Gastrocnemius medialis (tissue), 4 donors: Measurements from ENCODE around the gene TMBIM1.

Source experiments
- POLR2A ChIP-seq, 2 donors: fragments of 450-650 bp; IDR thresholded peaks; one replicate each; pipeline ENCODE4 v1.6.1; 2017; ENCODE audit warnings: antibody characterized with exemption in 2 of 2, mild to moderate bottlenecking in 2 of 2, moderate library complexity in 2 of 2
- TF ChIP-seq, protein P1 (sequence below), 5 experiments: fragments of 450-650 bp in 3 of 5; fragments of 200-600 bp in 2 of 5; sonication (generic) in 2 of 5; IDR thresholded peaks in 4 of 5; conservative IDR thresholded peaks in 1 of 5; 1 replicate in 4 of 5; 2 replicates in 1 of 5; pipeline ENCODE4 v1.5.1; 2016 to 2019; ENCODE audit warnings: antibody characterized with exemption in 5 of 5, mild to moderate bottlenecking in 3 of 5, moderate library complexity in 3 of 5

- TF ChIP-seq POLR2A (IDR thresholded peaks at IDR 0.05) = no peak
- TF ChIP-seq, protein P1, sequence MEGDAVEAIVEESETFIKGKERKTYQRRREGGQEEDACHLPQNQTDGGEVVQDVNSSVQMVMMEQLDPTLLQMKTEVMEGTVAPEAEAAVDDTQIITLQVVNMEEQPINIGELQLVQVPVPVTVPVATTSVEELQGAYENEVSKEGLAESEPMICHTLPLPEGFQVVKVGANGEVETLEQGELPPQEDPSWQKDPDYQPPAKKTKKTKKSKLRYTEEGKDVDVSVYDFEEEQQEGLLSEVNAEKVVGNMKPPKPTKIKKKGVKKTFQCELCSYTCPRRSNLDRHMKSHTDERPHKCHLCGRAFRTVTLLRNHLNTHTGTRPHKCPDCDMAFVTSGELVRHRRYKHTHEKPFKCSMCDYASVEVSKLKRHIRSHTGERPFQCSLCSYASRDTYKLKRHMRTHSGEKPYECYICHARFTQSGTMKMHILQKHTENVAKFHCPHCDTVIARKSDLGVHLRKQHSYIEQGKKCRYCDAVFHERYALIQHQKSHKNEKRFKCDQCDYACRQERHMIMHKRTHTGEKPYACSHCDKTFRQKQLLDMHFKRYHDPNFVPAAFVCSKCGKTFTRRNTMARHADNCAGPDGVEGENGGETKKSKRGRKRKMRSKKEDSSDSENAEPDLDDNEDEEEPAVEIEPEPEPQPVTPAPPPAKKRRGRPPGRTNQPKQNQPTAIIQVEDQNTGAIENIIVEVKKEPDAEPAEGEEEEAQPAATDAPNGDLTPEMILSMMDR (IDR thresholded peaks at IDR 0.05 in 4 of 5, conservative IDR thresholded peaks at IDR 0.05 in 1 of 5) = no peak
Observed at GRCh38 chr2:218310853-218311540, 18.7 kb upstream of the TMBIM1 start.
